ENCODE data around the gene KLHL11.

GRCh38 chr17:41835214-41835799, 29.9 kb downstream of the KLHL11 start:
- TF ChIP-seq, protein P1, sequence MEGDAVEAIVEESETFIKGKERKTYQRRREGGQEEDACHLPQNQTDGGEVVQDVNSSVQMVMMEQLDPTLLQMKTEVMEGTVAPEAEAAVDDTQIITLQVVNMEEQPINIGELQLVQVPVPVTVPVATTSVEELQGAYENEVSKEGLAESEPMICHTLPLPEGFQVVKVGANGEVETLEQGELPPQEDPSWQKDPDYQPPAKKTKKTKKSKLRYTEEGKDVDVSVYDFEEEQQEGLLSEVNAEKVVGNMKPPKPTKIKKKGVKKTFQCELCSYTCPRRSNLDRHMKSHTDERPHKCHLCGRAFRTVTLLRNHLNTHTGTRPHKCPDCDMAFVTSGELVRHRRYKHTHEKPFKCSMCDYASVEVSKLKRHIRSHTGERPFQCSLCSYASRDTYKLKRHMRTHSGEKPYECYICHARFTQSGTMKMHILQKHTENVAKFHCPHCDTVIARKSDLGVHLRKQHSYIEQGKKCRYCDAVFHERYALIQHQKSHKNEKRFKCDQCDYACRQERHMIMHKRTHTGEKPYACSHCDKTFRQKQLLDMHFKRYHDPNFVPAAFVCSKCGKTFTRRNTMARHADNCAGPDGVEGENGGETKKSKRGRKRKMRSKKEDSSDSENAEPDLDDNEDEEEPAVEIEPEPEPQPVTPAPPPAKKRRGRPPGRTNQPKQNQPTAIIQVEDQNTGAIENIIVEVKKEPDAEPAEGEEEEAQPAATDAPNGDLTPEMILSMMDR (IDR thresholded peaks at IDR 0.05), result no peak
- TF ChIP-seq POLR2A (IDR thresholded peaks at IDR 0.05), result no peak
